GM21619 (cell line): Measurements from ENCODE around the gene RAB7A.
"Not testable (repeated sequence)": the region's sequence is repeated elsewhere in the genome, so short reads cannot be mapped to it uniquely, and the experiment has no call there.

ENCODE experiments used
- ATAC-seq: cut with Tn5 transposase; IDR thresholded peaks from one replicate; pipeline ENCODE4 v1.9.1; 2021; ENCODE audit not compliant: unreplicated experiment

Gene RAB7A

GRCh38 chr3:128815318-128816064, 89.5 kb downstream of the RAB7A start:
- no peak for ATAC-seq

- no peak for ATAC-seq
These were observed 92.3 kb downstream of the RAB7A start for GRCh38 chr3:128818186-128818787.

- no peak for ATAC-seq
These were observed 94.4 kb downstream of the RAB7A start for GRCh38 chr3:128820252-128820839.

GRCh38 chr3:128823008-128823407, 97.0 kb downstream of the RAB7A start:
- ATAC-seq, result no peak

- ATAC-seq, result no peak
These were observed 97.6 kb downstream of the RAB7A start for GRCh38 chr3:128823631-128824030.

- no peak for ATAC-seq
These were observed 98.3 kb downstream of the RAB7A start for GRCh38 chr3:128824132-128824850.

GRCh38 chr3:128825117-128825725, 99.2 kb downstream of the RAB7A start:
- no peak for ATAC-seq

GRCh38 chr3:128829087-128829486, 103.1 kb downstream of the RAB7A start:
- not testable (repeated sequence) for ATAC-seq

GRCh38 chr3:128829925-128830625, 104.1 kb downstream of the RAB7A start:
- not testable (repeated sequence) for ATAC-seq

GRCh38 chr3:128830762-128831161, 104.8 kb downstream of the RAB7A start:
- not testable (repeated sequence) for ATAC-seq

- not testable (repeated sequence) for ATAC-seq
These were observed 107.0 kb downstream of the RAB7A start for GRCh38 chr3:128832979-128833378.

- no peak for ATAC-seq
These were observed 109.1 kb downstream of the RAB7A start for GRCh38 chr3:128835096-128835495.

- no peak for ATAC-seq
These were observed 116.2 kb downstream of the RAB7A start for GRCh38 chr3:128841926-128842920.

GRCh38 chr3:128844502-128844901, 118.5 kb downstream of the RAB7A start:
- no peak for ATAC-seq

- ATAC-seq, result no peak
These were observed 119.3 kb downstream of the RAB7A start for GRCh38 chr3:128845119-128845777.

GRCh38 chr3:128845778-128846485, 119.9 kb downstream of the RAB7A start:
- ATAC-seq, result peak; percentile 69

- ATAC-seq, result no peak
These were observed 120.5 kb downstream of the RAB7A start for GRCh38 chr3:128846486-128846891.
